KMS-11 (cell line): ENCODE measurements around the gene TAPBP.
A peak's percentile ranks its signal among the peaks of the same experiment; 100 is the strongest.

Source experiments
- H2AFZ ChIP-seq: fragments of 200-600 bp; sonication (generic); 2 replicates; pipeline ENCODE4 v1.6.1; 2016; ENCODE audit warnings: antibody characterized with exemption, mixed run types, low read depth
- H3K27ac ChIP-seq: fragments of 200-600 bp; sonication (generic); 2 replicates; pipeline ENCODE4 v1.6.1; 2016; ENCODE audit warnings: mild to moderate bottlenecking, mixed run types
- H3K27me3 ChIP-seq: fragments of 200-600 bp; sonication (generic); 2 replicates; pipeline ENCODE4 v1.6.1; 2017; ENCODE audit warnings: mild to moderate bottlenecking, low read depth, mixed run types, moderate library complexity; ENCODE audit not compliant: insufficient read depth
- H3K36me3 ChIP-seq: fragments of 200-600 bp; sonication (generic); 2 replicates; pipeline ENCODE4 v1.6.1; 2017; ENCODE audit warnings: mild to moderate bottlenecking, mixed run types; ENCODE audit not compliant: insufficient read depth
- H3K4me1 ChIP-seq: fragments of 200-600 bp; sonication (generic); 2 replicates; pipeline ENCODE4 v1.6.1; 2016; ENCODE audit warnings: mild to moderate bottlenecking, low read depth, mixed run types; ENCODE audit not compliant: poor library complexity, severe bottlenecking
- H3K4me2 ChIP-seq: fragments of 200-600 bp; sonication (generic); 2 replicates; pipeline ENCODE4 v1.7.0; 2016; ENCODE audit warnings: mild to moderate bottlenecking, mixed run types
- H3K4me3 ChIP-seq: fragments of 200-600 bp; sonication (generic); IDR thresholded peaks from 2 replicates; pipeline ENCODE4 v1.6.1; 2017; ENCODE audit warnings: low read depth, low read length, mixed read lengths; ENCODE audit not compliant: insufficient read depth
- H3K79me2 ChIP-seq: fragments of 200-600 bp; sonication (generic); 2 replicates; pipeline ENCODE4 v1.6.1; 2016; ENCODE audit warnings: low read depth, mixed run types; ENCODE audit not compliant: insufficient read depth
- H3K9ac ChIP-seq: fragments of 200-600 bp; sonication (generic); 2 replicates; pipeline ENCODE4 v1.6.1; 2016; ENCODE audit warnings: mild to moderate bottlenecking, mixed run types
- H4K20me1 ChIP-seq: fragments of 200-600 bp; sonication (generic); 2 replicates; pipeline ENCODE4 v1.6.1; 2016; ENCODE audit warnings: mild to moderate bottlenecking, mixed run types; ENCODE audit not compliant: insufficient read depth
- CTCF ChIP-seq: fragments of 200-600 bp; sonication (generic); conservative IDR thresholded peaks from 2 replicates; pipeline ENCODE4 v1.6.1; 2017; ENCODE audit warnings: low read depth, mild to moderate bottlenecking, antibody characterized with exemption, low read length, moderate library complexity, mixed read lengths

TAPBP gene

GRCh38 chr6:33330736-33331135 lies 16.9 kb upstream of the TAPBP start:
- no peak for TF ChIP-seq CTCF
- no peaks in the 10 kb centered on the region for H4K20me1 ChIP-seq
- no peak overlapping the region for H3K9ac ChIP-seq
- no peak overlapping the region for H2AFZ ChIP-seq
- H3K4me1 ChIP-seq = no peaks in the 10 kb centered on the region
- no peaks in the 10 kb centered on the region for H3K36me3 ChIP-seq
- H3K79me2 ChIP-seq = no peaks in the 10 kb centered on the region
- H3K4me3 ChIP-seq = no peak overlapping the region
- H3K27ac ChIP-seq = no peak overlapping the region
- H3K4me2 ChIP-seq = no peak overlapping the region
- H3K27me3 ChIP-seq = no peaks in the 10 kb centered on the region

- Histone ChIP-seq H3K79me2 (no peaks in the 10 kb centered on the region), H2AFZ (no peak overlapping the region), H3K4me1 (peaks cover 4% of the 10 kb centered on the region), H3K9ac (no peak overlapping the region), H3K4me3 (no peak overlapping the region), H3K36me3 (no peaks in the 10 kb centered on the region), H3K27ac (no peak overlapping the region), H4K20me1 (no peaks in the 10 kb centered on the region), H3K4me2 (no peak overlapping the region), H3K27me3 (no peaks in the 10 kb centered on the region)
- TF ChIP-seq CTCF = no peak
These were observed 15.2 kb upstream of the TAPBP start for GRCh38 chr6:33329058-33329457.

GRCh38 chr6:33324125-33324524 lies 10.2 kb upstream of the TAPBP start:
- H3K4me3 ChIP-seq = no peak overlapping the region
- no peaks in the 10 kb centered on the region; the same call in 1 of the 2 replicates for H3K36me3 ChIP-seq
- H3K27me3 ChIP-seq = no peaks in the 10 kb centered on the region
- no peak for TF ChIP-seq CTCF
- peak overlapping the region; percentile 77; the same call in 1 of the 2 replicates for H2AFZ ChIP-seq
- no peak overlapping the region for H3K9ac ChIP-seq
- no peak overlapping the region for H3K27ac ChIP-seq
- no peaks in the 10 kb centered on the region for H4K20me1 ChIP-seq
- H3K4me1 ChIP-seq = peaks cover 17% of the 10 kb centered on the region
- peak overlapping the region; percentile 58 for H3K4me2 ChIP-seq
- H3K79me2 ChIP-seq = peaks cover 29% of the 10 kb centered on the region; the same call in 1 of the 2 replicates

- Histone ChIP-seq H3K27me3 (no peaks in the 10 kb centered on the region), H3K4me3 (peak overlapping the region; percentile 57), H3K4me1 (peaks cover 23% of the 10 kb centered on the region), H3K9ac (peak overlapping the region; percentile 76; the same call in 1 of the 2 replicates), H3K36me3 (no peaks in the 10 kb centered on the region; the same call in 1 of the 2 replicates), H4K20me1 (no peaks in the 10 kb centered on the region), H3K4me2 (peak overlapping the region; percentile 58), H3K27ac (peak overlapping the region; percentile 18; the same call in 1 of the 2 replicates), H3K79me2 (peaks cover 29% of the 10 kb centered on the region; the same call in 1 of the 2 replicates), H2AFZ (peak overlapping the region; percentile 77)
- TF ChIP-seq CTCF = no peak
These were observed 9.7 kb upstream of the TAPBP start for GRCh38 chr6:33323623-33323948.
